GM23338 (cell line): Measurements from ENCODE around the gene UBQLN1. TPM values are rescaled to one million over a fixed set of nuclear protein-coding genes. Genes with fewer than 3 reads are reported as not detected.

Experiments
- ATAC-seq: fragments of 200-7000 bp; cut with Tn5 transposase; 3 replicates; pipeline ENCODE4 v1.9.1; 2020
- DNase-seq: peaks from one replicate; pipeline ENCODE4 v3.0.0-alpha.2; 2015; ENCODE audit warnings: low spot score
- H2AFZ ChIP-seq: fragments of 200-600 bp; sonication (generic); 2 replicates; pipeline ENCODE4 v1.8.0; 2016; ENCODE audit warnings: antibody characterized with exemption, mild to moderate bottlenecking, moderate library complexity
- H3F3A ChIP-seq: fragments of 200-600 bp; sonication (generic); replicated peaks from 2 replicates; pipeline ENCODE4 v1.8.0; 2017; ENCODE audit warnings: antibody characterized with exemption, mixed run types, low read depth
- H3K27ac ChIP-seq: fragments of 200-600 bp; sonication (generic); 2 replicates; pipeline ENCODE4 v1.6.1; 2016; ENCODE audit warnings: low read depth
- H3K27me3 ChIP-seq: fragments of 200-600 bp; sonication (generic); 2 replicates; pipeline ENCODE4 v1.8.0; 2016; ENCODE audit warnings: mild to moderate bottlenecking, mixed run types, moderate library complexity; ENCODE audit not compliant: insufficient read depth
- H3K36me3 ChIP-seq: fragments of 200-600 bp; sonication (generic); 2 replicates; pipeline ENCODE4 v1.8.0; 2016; ENCODE audit warnings: mild to moderate bottlenecking; ENCODE audit not compliant: insufficient read depth
- H3K4me1 ChIP-seq: fragments of 200-600 bp; sonication (generic); 2 replicates; pipeline ENCODE4 v1.8.0; 2016; ENCODE audit warnings: mild to moderate bottlenecking, moderate library complexity; ENCODE audit not compliant: insufficient read depth
- H3K4me2 ChIP-seq: fragments of 200-600 bp; sonication (generic); 2 replicates; pipeline ENCODE4 v1.7.1; 2017; ENCODE audit warnings: mixed run types
- H3K4me3 ChIP-seq: fragments of 200-600 bp; sonication (generic); 2 replicates; pipeline ENCODE4 v1.6.1; 2016; ENCODE audit warnings: mixed run types
- H3K79me2 ChIP-seq: fragments of 200-600 bp; sonication (generic); replicated peaks from 2 replicates; pipeline ENCODE4 v1.8.0; 2017; ENCODE audit warnings: mild to moderate bottlenecking; ENCODE audit not compliant: insufficient read depth
- H3K9me2 ChIP-seq: fragments of 200-600 bp; sonication (generic); 2 replicates; pipeline ENCODE4 v1.8.0; 2017; ENCODE audit not compliant: insufficient read depth
- H4K20me1 ChIP-seq: fragments of 200-600 bp; sonication (generic); replicated peaks from 2 replicates; pipeline ENCODE4 v1.8.0; 2017; ENCODE audit warnings: mild to moderate bottlenecking; ENCODE audit not compliant: insufficient read depth
- H3K27ac Mint-ChIP-seq: 2 replicates; pipeline ENCODE4 v1.8.0; 2020; ENCODE audit warnings: inconsistent platforms, mild to moderate bottlenecking, moderate library complexity, mixed read lengths
- H3K27me3 Mint-ChIP-seq: 3 replicates; pipeline ENCODE4 v1.8.0; 2022; ENCODE audit warnings: low read depth, mild to moderate bottlenecking, moderate library complexity, mixed read lengths, inconsistent platforms; ENCODE audit not compliant: insufficient read depth, poor library complexity
- H3K36me3 Mint-ChIP-seq: 3 replicates; pipeline ENCODE4 v1.8.0; 2021; ENCODE audit warnings: low read depth, mild to moderate bottlenecking, inconsistent platforms, moderate library complexity, mixed read lengths
- H3K4me1 Mint-ChIP-seq: 3 replicates; pipeline ENCODE4 v1.8.0; 2020; ENCODE audit warnings: mild to moderate bottlenecking, inconsistent platforms, mixed read lengths
- H3K4me3 Mint-ChIP-seq: 3 replicates; pipeline ENCODE4 v1.8.0; 2021; ENCODE audit warnings: moderate library complexity, mild to moderate bottlenecking, inconsistent platforms, mixed read lengths
- H3K9me3 Mint-ChIP-seq: 3 replicates; pipeline ENCODE4 v1.8.0; 2020; ENCODE audit warnings: moderate library complexity, mild to moderate bottlenecking, inconsistent platforms, mixed read lengths
- CREB1 ChIP-seq: fragments of 250-450 bp; sonication (Bioruptor Pico); IDR thresholded peaks from 2 replicates; pipeline ENCODE4 v1.5.0; 2020; ENCODE audit warnings: low read depth, mild to moderate bottlenecking, moderate library complexity
- EZH2 ChIP-seq: fragments of 200-600 bp; sonication (generic); IDR thresholded peaks from one replicate; pipeline ENCODE4 v1.8.0; 2017; ENCODE audit warnings: antibody characterized with exemption, mild to moderate bottlenecking, low read depth; ENCODE audit not compliant: unreplicated experiment
- EZH2phosphoT487 ChIP-seq: fragments of 200-600 bp; sonication (generic); IDR thresholded peaks from one replicate; pipeline ENCODE4 v1.8.1; 2018; ENCODE audit warnings: antibody characterized with exemption; ENCODE audit not compliant: unreplicated experiment
- JUNB ChIP-seq: IDR thresholded peaks from one replicate; pipeline ENCODE4 v1.6.1; 2016; ENCODE audit warnings: antibody characterized with exemption; ENCODE audit not compliant: unreplicated experiment
- NANOG ChIP-seq: IDR thresholded peaks from 2 replicates; pipeline ENCODE4 v1.6.1; 2016; ENCODE audit warnings: antibody characterized with exemption, borderline replicate concordance
- POLR2AphosphoS5 ChIP-seq: IDR thresholded peaks from 2 replicates; pipeline ENCODE4 v1.6.1; 2016; ENCODE audit warnings: antibody characterized with exemption, low read depth
- ZNF114 ChIP-seq: fragments of 250-450 bp; sonication (Bioruptor Pico); IDR thresholded peaks from 2 replicates; pipeline ENCODE4 v1.5.0; 2020; ENCODE audit warnings: mild to moderate bottlenecking, moderate library complexity
- ZNF331 ChIP-seq: fragments of 250-450 bp; sonication (Bioruptor Pico); IDR thresholded peaks from 2 replicates; pipeline ENCODE4 v1.5.0; 2020; ENCODE audit warnings: low read depth, mild to moderate bottlenecking, moderate library complexity
- polyA plus RNA-seq: library from polyadenylated mRNA; unstranded; fragments of >200 nt; fragmentation: Nextera tagmentation; extraction: Ambion mirVana; gene quantifications from 2 replicates; pipeline ENCODE4 v1.2.1, GENCODE V29; 2016
- total RNA-seq: library from RNA; depleted of rRNA; stranded (reverse); fragments of >200 nt; shearing (Covaris generic); gene quantifications from 2 replicates; pipeline ENCODE4 v1.2.3, GENCODE V29; 2014
- TF ChIP-seq, protein P1 (sequence below): fragments of 250-450 bp; sonication (Bioruptor Pico); IDR thresholded peaks from 2 replicates; pipeline ENCODE4 v1.5.0; 2020; ENCODE audit warnings: mild to moderate bottlenecking, moderate library complexity
- TF ChIP-seq, protein P2 (sequence below): IDR thresholded peaks from 2 replicates; pipeline ENCODE4 v1.6.1; 2016; ENCODE audit warnings: antibody characterized with exemption

The UBQLN1 gene
- total and polyA plus RNA-seq, 2 experiments from 2014 or later: 90.5 to 168 TPM

DNA sequence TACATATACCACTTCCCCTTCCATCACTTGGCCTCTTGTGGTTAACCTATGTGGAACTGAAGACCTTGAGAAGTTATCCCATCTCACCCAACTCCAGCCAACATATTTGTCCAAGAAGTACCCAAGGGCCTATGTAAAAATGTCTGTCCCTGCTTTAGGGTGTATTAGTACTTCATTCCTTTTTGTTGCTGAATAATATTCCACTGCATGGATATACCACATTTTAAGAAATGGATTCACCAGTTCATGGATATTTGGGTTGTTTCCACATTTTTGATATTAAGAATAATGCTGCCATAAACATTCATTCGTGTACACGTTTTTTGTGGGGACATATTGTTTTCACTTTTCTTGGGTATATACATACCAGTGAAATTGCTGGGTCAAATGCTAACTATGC, 56.2 kb downstream of the UBQLN1 start (continued):
- no peak for TF ChIP-seq ZNF114 (CRISPR knock-in tag)
- TF ChIP-seq, protein P1, sequence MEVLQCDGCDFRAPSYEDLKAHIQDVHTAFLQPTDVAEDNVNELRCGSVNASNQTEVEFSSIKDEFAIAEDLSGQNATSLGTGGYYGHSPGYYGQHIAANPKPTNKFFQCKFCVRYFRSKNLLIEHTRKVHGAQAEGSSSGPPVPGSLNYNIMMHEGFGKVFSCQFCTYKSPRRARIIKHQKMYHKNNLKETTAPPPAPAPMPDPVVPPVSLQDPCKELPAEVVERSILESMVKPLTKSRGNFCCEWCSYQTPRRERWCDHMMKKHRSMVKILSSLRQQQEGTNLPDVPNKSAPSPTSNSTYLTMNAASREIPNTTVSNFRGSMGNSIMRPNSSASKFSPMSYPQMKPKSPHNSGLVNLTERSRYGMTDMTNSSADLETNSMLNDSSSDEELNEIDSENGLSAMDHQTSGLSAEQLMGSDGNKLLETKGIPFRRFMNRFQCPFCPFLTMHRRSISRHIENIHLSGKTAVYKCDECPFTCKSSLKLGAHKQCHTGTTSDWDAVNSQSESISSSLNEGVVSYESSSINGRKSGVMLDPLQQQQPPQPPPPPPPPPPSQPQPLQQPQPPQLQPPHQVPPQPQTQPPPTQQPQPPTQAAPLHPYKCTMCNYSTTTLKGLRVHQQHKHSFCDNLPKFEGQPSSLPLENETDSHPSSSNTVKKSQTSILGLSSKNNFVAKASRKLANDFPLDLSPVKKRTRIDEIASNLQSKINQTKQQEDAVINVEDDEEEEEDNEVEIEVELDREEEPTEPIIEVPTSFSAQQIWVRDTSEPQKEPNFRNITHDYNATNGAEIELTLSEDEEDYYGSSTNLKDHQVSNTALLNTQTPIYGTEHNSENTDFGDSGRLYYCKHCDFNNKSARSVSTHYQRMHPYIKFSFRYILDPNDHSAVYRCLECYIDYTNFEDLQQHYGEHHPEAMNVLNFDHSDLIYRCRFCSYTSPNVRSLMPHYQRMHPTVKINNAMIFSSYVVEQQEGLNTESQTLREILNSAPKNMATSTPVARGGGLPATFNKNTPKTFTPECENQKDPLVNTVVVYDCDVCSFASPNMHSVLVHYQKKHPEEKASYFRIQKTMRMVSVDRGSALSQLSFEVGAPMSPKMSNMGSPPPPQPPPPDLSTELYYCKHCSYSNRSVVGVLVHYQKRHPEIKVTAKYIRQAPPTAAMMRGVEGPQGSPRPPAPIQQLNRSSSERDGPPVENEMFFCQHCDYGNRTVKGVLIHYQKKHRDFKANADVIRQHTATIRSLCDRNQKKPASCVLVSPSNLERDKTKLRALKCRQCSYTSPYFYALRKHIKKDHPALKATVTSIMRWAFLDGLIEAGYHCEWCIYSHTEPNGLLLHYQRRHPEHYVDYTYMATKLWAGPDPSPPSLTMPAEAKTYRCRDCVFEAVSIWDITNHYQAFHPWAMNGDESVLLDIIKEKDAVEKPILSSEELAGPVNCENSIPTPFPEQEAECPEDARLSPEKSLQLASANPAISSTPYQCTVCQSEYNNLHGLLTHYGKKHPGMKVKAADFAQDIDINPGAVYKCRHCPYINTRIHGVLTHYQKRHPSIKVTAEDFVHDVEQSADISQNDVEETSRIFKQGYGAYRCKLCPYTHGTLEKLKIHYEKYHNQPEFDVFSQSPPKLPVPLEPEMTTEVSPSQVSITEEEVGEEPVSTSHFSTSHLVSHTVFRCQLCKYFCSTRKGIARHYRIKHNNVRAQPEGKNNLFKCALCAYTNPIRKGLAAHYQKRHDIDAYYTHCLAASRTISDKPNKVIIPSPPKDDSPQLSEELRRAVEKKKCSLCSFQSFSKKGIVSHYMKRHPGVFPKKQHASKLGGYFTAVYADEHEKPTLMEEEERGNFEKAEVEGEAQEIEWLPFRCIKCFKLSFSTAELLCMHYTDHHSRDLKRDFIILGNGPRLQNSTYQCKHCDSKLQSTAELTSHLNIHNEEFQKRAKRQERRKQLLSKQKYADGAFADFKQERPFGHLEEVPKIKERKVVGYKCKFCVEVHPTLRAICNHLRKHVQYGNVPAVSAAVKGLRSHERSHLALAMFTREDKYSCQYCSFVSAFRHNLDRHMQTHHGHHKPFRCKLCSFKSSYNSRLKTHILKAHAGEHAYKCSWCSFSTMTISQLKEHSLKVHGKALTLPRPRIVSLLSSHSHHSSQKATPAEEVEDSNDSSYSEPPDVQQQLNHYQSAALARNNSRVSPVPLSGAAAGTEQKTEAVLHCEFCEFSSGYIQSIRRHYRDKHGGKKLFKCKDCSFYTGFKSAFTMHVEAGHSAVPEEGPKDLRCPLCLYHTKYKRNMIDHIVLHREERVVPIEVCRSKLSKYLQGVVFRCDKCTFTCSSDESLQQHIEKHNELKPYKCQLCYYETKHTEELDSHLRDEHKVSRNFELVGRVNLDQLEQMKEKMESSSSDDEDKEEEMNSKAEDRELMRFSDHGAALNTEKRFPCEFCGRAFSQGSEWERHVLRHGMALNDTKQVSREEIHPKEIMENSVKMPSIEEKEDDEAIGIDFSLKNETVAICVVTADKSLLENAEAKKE (CRISPR knock-in tag): no peak
- TF ChIP-seq NANOG: no peak
- no peak for TF ChIP-seq EZH2
- TF ChIP-seq POLR2AphosphoS5: no peak
- no peak for TF ChIP-seq CREB1 (CRISPR knock-in tag)
- no peak for TF ChIP-seq EZH2phosphoT487

DNA sequence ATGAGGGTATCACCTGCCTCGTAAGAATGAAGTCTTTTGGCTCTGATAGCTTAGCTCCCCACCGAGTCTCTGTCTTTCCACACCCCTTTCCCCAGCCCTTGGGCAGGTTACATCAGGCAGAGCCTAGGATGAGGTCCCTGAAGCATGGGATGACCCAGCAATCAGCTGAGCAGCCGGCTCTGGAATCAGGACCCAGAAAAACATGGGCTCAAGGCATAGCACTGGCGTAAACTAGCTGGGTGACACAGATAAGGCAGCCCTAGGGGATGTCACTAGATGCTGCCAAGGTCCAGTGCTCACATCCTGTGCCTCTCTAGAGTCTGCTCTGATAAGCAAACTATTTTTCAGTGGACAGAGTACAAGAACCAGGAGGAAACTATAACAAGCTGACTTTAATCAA, 58.2 kb downstream of the UBQLN1 start:
- H3K27ac Mint-ChIP-seq: peak overlapping the region; percentile 95
- ATAC-seq (peak; percentile 78), DNase-seq (peak; percentile 45)
- Histone ChIP-seq H3K27me3 (no peaks in the 10 kb centered on the region), H3K36me3 (peaks cover 7% of the 10 kb centered on the region; the same call in 1 of the 2 replicates), H3K4me3 (no peak overlapping the region), H3K27ac (peak overlapping the region; percentile 91), H2AFZ (no peak overlapping the region), H3F3A (0 out of 2 replicates have a peak, but pooled peaks cover 6% of the 10 kb centered on the region), H3K9me2 (no peaks in the 10 kb centered on the region), H3K4me1 (peaks cover 4% of the 10 kb centered on the region; the same call in 1 of the 2 replicates), H3K79me2 (no peaks in the 10 kb centered on the region; the same call in 1 of the 2 replicates), H3K4me2 (no peak overlapping the region), H4K20me1 (no peaks in the 10 kb centered on the region)
- peaks cover 9% of the 10 kb centered on the region; the same call in 2 of the 3 replicates for H3K9me3 Mint-ChIP-seq
- H3K4me3 Mint-ChIP-seq: no peak overlapping the region
- H3K36me3 Mint-ChIP-seq: peaks cover 47% of the 10 kb centered on the region
- H3K4me1 Mint-ChIP-seq: peaks cover 13% of the 10 kb centered on the region; the same call in 2 of the 3 replicates
- H3K27me3 Mint-ChIP-seq: peaks cover 8% of the 10 kb centered on the region
- TF ChIP-seq JUNB: no peak
- TF ChIP-seq EZH2: no peak
- TF ChIP-seq POLR2AphosphoS5: no peak
- TF ChIP-seq, protein P2, sequence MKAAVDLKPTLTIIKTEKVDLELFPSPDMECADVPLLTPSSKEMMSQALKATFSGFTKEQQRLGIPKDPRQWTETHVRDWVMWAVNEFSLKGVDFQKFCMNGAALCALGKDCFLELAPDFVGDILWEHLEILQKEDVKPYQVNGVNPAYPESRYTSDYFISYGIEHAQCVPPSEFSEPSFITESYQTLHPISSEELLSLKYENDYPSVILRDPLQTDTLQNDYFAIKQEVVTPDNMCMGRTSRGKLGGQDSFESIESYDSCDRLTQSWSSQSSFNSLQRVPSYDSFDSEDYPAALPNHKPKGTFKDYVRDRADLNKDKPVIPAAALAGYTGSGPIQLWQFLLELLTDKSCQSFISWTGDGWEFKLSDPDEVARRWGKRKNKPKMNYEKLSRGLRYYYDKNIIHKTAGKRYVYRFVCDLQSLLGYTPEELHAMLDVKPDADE: no peak
- TF ChIP-seq ZNF331: no peak
